GM21737 (cell line): ENCODE data around the gene LRRC74B.

Experiments used
- ATAC-seq: cut with Tn5 transposase; IDR thresholded peaks from one replicate; pipeline ENCODE4 v1.9.1; 2021; ENCODE audit warnings: mild to moderate bottlenecking, moderate library complexity; ENCODE audit not compliant: unreplicated experiment

LRRC74B gene

GRCh38 chr22:21101877-21102638 lies 56.3 kb downstream of the LRRC74B start:
- no peak for ATAC-seq

GRCh38 chr22:21102659-21103267 lies 57.0 kb downstream of the LRRC74B start:
- no peak for ATAC-seq

DNA sequence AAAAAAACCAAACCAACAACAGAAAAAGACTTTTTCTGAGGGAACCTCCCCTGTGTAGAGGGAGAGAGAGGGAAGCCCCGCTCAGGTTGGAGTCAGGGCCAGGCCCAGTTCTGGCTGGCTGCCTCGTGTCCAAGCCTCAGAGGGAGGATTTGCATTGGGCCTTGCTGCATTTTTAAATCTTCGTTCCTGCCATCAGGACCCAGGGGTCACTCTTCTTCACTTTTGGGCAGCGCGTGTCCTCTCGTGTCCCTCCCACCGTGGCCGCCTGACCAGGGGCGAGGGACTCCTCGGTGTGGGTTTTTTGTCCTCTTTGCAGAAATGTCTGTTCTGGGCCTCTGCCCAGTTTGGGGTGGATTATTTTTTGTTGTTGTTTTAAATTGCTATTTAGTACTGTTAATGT lies 57.9 kb downstream of the LRRC74B start:
- no peak for ATAC-seq

DNA sequence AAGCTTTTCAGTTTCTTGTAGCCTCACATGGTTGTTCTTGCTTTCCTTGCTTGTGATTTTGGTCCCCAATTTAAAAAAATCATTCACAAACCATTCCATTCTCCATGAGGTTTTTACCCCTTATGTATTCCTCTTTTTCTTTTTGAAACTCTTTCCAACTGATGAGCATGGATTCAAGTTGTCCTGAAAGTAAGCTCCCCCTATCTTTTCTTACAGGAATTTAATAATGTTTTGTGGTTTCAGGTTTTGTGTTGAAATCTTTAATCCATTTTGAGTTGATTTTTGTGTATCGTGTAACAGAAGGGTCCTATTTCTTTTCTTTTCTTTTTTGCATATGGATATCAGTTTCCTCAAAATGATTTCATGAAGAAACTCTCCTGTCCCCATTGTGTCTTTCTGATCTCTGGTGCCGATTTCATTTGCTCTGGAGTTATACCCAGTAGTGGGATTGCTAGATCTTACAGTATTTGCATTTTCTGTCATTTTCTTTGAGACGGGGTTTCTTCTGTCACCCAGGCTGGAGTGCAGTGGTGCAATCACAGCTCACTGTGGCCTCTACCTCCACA lies 58.5 kb downstream of the LRRC74B start:
- no peak for ATAC-seq

GRCh38 chr22:21105294-21105693 lies 59.5 kb downstream of the LRRC74B start:
- ATAC-seq: no peak

GRCh38 chr22:21106000-21106399 lies 60.3 kb downstream of the LRRC74B start:
- no peak for ATAC-seq

DNA sequence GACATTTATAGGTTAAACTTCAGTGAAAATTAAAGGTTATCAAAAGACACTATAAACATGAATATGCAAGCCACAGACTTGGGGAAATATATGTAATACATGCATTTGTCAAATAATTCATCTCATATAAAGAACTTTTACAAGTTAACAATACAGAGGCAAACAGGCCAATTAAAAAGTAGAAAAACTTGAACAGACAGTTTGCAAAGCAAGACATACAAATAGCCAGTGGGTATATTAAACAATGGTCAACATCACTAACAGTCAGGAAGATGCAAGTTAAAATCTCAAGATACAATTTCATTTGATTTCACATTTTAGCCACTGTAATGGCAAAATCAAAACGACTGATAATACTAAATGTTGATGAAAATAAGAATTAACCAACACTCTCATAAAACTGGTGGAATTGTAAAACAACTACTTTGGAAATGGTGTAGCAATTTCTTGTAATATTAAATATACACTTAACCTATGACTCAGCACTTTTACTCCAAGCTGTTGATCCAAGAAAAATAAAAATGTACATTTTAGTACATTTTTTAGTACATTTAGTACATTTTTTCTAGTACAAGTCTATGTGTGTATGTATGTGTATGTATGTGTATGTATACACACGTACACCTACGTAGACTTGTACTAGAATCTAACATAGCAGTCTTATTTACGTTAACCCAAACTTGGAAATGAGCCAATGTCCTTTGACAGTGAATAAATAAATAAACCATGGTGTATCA lies 62.8 kb downstream of the LRRC74B start:
- no peak for ATAC-seq
